Measurements from ENCODE around the gene VSTM4.

DNA sequence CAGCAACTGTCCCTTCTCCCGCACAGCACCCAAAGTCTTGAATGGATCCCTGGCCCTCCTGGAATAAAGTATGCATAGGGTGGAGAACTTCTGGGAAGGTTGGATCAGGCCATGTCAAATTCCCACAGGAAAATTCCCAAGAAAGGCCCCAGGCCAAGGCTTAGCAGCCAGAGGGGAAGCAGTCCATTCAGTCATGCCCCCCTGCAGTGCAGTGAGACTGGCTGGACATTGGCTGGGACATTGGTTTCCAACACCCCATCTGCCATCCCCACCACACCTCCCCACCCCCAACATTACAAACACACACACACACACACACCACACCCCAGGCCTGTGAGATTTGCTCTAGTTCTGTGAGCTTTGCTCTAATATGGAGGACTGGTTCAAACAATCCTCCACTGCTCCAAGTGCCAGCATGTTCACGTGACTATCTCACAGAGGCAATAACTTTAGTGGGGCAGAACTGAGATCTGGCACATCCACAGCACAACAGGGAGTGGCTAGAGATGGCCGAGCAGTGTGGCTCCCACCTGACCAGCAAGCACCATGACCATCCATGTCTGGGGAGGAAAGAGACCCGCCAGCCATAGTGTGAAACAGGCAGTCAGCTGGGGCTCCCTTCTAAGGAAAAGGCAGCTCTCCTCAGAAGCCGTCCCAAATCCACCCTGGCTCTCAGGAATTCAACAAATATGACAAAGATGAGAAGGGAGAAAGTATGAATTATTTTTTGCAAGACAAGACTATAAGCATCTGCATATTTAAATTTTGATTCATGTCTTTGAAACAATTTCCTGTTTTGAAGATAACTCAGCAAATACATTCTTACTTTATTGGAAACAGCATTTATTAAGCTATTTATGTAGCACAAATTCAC lies 25.2 kb upstream of the VSTM4 start:
- TF ChIP-seq EZH2 (IDR thresholded peaks at IDR 0.05; ENCODE audit: low read depth, unreplicated experiment) (no peak), EZH2phosphoT487 (IDR thresholded peaks at IDR 0.05; ENCODE audit: unreplicated experiment) (no peak)
- TF ChIP-seq, protein P1, sequence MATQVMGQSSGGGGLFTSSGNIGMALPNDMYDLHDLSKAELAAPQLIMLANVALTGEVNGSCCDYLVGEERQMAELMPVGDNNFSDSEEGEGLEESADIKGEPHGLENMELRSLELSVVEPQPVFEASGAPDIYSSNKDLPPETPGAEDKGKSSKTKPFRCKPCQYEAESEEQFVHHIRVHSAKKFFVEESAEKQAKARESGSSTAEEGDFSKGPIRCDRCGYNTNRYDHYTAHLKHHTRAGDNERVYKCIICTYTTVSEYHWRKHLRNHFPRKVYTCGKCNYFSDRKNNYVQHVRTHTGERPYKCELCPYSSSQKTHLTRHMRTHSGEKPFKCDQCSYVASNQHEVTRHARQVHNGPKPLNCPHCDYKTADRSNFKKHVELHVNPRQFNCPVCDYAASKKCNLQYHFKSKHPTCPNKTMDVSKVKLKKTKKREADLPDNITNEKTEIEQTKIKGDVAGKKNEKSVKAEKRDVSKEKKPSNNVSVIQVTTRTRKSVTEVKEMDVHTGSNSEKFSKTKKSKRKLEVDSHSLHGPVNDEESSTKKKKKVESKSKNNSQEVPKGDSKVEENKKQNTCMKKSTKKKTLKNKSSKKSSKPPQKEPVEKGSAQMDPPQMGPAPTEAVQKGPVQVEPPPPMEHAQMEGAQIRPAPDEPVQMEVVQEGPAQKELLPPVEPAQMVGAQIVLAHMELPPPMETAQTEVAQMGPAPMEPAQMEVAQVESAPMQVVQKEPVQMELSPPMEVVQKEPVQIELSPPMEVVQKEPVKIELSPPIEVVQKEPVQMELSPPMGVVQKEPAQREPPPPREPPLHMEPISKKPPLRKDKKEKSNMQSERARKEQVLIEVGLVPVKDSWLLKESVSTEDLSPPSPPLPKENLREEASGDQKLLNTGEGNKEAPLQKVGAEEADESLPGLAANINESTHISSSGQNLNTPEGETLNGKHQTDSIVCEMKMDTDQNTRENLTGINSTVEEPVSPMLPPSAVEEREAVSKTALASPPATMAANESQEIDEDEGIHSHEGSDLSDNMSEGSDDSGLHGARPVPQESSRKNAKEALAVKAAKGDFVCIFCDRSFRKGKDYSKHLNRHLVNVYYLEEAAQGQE (IDR thresholded peaks at IDR 0.05; ENCODE audit: unreplicated experiment), result no peak
- TF ChIP-seq, protein P2, sequence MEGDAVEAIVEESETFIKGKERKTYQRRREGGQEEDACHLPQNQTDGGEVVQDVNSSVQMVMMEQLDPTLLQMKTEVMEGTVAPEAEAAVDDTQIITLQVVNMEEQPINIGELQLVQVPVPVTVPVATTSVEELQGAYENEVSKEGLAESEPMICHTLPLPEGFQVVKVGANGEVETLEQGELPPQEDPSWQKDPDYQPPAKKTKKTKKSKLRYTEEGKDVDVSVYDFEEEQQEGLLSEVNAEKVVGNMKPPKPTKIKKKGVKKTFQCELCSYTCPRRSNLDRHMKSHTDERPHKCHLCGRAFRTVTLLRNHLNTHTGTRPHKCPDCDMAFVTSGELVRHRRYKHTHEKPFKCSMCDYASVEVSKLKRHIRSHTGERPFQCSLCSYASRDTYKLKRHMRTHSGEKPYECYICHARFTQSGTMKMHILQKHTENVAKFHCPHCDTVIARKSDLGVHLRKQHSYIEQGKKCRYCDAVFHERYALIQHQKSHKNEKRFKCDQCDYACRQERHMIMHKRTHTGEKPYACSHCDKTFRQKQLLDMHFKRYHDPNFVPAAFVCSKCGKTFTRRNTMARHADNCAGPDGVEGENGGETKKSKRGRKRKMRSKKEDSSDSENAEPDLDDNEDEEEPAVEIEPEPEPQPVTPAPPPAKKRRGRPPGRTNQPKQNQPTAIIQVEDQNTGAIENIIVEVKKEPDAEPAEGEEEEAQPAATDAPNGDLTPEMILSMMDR (conservative IDR thresholded peaks at IDR 0.05; ENCODE audit: low read depth in 2 of 2), result no peak

All from GM23338 (cell line).